CD4-positive, alpha-beta T cell treated with Interferon alpha-2 for 1 hour (primary cell): ENCODE data around the gene NUTM2F.
"Not testable (repeated sequence)": the region's sequence is repeated elsewhere in the genome, so short reads cannot be mapped to it uniquely, and the experiment has no call there.

Experiments used
- DNase-seq, 2 donors: peaks; one replicate each; pipeline ENCODE4 v3.0.0-alpha.2; 2020 to 2022

Gene NUTM2F

GRCh38 chr9:94315034-94315984 lies 13.1 kb downstream of the NUTM2F start:
- DNase-seq = not testable (repeated sequence)

GRCh38 chr9:94303321-94303720 lies 25.1 kb downstream of the NUTM2F start:
- DNase-seq = no peak

- DNase-seq = no peak
These were observed 26.0 kb downstream of the NUTM2F start for GRCh38 chr9:94302426-94302825.

GRCh38 chr9:94301583-94301982 lies 26.9 kb downstream of the NUTM2F start:
- no peak for DNase-seq

GRCh38 chr9:94300470-94301301 lies 27.8 kb downstream of the NUTM2F start:
- DNase-seq = no peak

- DNase-seq = no peak
These were observed 29.4 kb downstream of the NUTM2F start for GRCh38 chr9:94298949-94299599.

GRCh38 chr9:94289691-94290090 lies 38.8 kb downstream of the NUTM2F start:
- no peak for DNase-seq

GRCh38 chr9:94287877-94288513 lies 40.4 kb downstream of the NUTM2F start:
- DNase-seq = no peak

- DNase-seq = no peak
These were observed 42.3 kb downstream of the NUTM2F start for GRCh38 chr9:94286116-94286515.

GRCh38 chr9:94281101-94281500 lies 47.3 kb downstream of the NUTM2F start:
- DNase-seq = no peak

- no peak for DNase-seq
These were observed 47.9 kb downstream of the NUTM2F start for GRCh38 chr9:94280409-94280989.

GRCh38 chr9:94277885-94278536 lies 50.4 kb downstream of the NUTM2F start:
- DNase-seq = no peak

- not testable (repeated sequence) for DNase-seq
These were observed 51.4 kb downstream of the NUTM2F start for GRCh38 chr9:94277029-94277428.

GRCh38 chr9:94270009-94270408 lies 58.4 kb downstream of the NUTM2F start:
- DNase-seq = no peak

GRCh38 chr9:94269264-94269663 lies 59.2 kb downstream of the NUTM2F start:
- no peak for DNase-seq
